ENCODE data around the gene TNFRSF1B.

DNA sequence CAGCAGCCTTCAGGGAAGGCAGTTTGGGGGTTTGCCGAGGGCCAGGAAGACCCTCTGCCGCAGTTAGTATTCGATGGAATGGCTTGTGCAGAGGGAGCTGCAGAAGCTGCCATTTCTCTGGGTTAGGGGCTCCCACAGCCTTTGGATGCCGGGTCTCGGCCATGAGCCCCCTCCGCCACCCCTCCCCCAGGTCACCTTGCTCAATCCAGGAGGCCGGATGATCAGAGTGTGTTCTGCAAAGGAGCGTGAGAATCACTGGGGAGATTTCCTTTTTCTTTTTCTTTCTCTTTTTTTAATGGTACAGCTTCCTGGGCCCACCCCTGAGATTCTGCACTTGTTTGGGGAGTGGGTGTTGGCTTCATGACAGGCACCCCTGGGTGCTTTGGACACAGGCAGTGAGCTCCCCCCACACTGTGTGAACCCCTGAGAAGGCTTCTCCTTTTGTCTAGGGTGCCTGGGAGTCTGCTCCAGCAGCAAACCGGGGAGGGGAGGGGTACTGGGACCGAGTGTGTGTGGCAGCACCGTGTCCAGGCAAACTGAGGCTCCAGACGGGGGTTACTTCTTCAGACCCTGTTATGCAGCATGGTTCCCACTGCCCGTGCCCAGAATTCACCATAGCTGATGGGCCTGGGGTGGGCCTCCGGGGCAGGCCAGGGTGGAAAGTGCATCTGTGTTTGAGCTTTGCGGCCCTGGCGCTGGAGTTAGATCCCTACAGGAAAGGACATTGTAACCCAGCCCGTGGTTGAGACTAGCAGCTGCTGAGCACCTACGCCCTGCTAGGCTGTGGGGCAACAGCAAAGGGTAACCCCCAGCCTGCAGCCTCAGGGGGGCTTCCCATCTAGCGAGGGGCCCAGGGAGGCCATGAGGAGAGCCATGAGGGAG is 18.5 kb downstream of the TNFRSF1B start:
- TF ChIP-seq TCF7L2 (IDR thresholded peaks at IDR 0.05; ENCODE audit: borderline replicate concordance, extremely low read depth, insufficient read depth, insufficient read length) (no peak), EZH2phosphoT487 (IDR thresholded peaks at IDR 0.05; ENCODE audit: borderline replicate concordance) (no peak), SIN3A (IDR thresholded peaks at IDR 0.05; ENCODE audit: low read depth) (no peak), POLR2A (IDR thresholded peaks at IDR 0.05; ENCODE audit: borderline replicate concordance, extremely low read depth, insufficient read depth, insufficient read length) (no peak)
- TF ChIP-seq, protein P1, sequence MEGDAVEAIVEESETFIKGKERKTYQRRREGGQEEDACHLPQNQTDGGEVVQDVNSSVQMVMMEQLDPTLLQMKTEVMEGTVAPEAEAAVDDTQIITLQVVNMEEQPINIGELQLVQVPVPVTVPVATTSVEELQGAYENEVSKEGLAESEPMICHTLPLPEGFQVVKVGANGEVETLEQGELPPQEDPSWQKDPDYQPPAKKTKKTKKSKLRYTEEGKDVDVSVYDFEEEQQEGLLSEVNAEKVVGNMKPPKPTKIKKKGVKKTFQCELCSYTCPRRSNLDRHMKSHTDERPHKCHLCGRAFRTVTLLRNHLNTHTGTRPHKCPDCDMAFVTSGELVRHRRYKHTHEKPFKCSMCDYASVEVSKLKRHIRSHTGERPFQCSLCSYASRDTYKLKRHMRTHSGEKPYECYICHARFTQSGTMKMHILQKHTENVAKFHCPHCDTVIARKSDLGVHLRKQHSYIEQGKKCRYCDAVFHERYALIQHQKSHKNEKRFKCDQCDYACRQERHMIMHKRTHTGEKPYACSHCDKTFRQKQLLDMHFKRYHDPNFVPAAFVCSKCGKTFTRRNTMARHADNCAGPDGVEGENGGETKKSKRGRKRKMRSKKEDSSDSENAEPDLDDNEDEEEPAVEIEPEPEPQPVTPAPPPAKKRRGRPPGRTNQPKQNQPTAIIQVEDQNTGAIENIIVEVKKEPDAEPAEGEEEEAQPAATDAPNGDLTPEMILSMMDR (IDR thresholded peaks at IDR 0.05 in 2 of 3, conservative IDR thresholded peaks at IDR 0.05 in 1 of 3; ENCODE audit: borderline replicate concordance in 1 of 3, insufficient read depth in 1 of 3, low read depth in 2 of 3, low read length in 2 of 3), result no peak
- TF ChIP-seq, protein P2, sequence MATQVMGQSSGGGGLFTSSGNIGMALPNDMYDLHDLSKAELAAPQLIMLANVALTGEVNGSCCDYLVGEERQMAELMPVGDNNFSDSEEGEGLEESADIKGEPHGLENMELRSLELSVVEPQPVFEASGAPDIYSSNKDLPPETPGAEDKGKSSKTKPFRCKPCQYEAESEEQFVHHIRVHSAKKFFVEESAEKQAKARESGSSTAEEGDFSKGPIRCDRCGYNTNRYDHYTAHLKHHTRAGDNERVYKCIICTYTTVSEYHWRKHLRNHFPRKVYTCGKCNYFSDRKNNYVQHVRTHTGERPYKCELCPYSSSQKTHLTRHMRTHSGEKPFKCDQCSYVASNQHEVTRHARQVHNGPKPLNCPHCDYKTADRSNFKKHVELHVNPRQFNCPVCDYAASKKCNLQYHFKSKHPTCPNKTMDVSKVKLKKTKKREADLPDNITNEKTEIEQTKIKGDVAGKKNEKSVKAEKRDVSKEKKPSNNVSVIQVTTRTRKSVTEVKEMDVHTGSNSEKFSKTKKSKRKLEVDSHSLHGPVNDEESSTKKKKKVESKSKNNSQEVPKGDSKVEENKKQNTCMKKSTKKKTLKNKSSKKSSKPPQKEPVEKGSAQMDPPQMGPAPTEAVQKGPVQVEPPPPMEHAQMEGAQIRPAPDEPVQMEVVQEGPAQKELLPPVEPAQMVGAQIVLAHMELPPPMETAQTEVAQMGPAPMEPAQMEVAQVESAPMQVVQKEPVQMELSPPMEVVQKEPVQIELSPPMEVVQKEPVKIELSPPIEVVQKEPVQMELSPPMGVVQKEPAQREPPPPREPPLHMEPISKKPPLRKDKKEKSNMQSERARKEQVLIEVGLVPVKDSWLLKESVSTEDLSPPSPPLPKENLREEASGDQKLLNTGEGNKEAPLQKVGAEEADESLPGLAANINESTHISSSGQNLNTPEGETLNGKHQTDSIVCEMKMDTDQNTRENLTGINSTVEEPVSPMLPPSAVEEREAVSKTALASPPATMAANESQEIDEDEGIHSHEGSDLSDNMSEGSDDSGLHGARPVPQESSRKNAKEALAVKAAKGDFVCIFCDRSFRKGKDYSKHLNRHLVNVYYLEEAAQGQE (IDR thresholded peaks at IDR 0.05; ENCODE audit: low read depth), result no peak
